Measurements from ENCODE around the gene ZNF177.

ZNF177 gene

DNA sequence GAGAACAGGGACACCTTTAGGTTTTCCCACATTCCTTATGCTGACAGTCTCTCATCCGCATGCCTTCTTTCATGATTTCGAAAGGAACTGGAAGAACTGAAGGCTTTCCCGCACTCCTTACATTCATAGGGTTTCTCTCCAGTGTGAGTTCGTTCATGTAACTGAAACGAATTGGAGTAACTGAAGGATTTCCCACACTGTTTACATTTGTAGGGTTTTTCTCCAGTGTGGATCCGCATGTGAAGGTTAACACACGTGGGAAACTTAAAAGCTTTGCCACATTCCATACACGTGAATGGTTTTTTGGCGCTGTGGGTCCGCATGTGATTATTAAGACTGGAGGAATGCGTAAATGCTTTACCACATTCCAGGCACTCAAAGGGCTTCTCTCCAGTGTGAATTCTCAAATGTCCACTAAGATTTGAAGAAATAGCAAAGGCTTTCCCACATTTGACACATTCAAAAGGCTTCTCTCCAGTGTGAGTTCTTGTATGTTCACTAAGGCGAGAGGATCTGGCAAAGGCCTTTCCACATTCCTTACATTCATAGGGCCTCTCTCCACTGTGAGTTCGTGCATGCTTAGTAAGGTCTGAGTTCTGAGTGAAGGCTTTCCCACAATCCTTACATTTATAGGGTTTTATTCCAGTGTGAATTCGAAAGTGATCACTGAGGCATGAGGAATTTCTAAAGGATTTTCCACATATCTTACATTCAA is 50.6 kb downstream of the ZNF177 start:
- TF ChIP-seq, protein P1, sequence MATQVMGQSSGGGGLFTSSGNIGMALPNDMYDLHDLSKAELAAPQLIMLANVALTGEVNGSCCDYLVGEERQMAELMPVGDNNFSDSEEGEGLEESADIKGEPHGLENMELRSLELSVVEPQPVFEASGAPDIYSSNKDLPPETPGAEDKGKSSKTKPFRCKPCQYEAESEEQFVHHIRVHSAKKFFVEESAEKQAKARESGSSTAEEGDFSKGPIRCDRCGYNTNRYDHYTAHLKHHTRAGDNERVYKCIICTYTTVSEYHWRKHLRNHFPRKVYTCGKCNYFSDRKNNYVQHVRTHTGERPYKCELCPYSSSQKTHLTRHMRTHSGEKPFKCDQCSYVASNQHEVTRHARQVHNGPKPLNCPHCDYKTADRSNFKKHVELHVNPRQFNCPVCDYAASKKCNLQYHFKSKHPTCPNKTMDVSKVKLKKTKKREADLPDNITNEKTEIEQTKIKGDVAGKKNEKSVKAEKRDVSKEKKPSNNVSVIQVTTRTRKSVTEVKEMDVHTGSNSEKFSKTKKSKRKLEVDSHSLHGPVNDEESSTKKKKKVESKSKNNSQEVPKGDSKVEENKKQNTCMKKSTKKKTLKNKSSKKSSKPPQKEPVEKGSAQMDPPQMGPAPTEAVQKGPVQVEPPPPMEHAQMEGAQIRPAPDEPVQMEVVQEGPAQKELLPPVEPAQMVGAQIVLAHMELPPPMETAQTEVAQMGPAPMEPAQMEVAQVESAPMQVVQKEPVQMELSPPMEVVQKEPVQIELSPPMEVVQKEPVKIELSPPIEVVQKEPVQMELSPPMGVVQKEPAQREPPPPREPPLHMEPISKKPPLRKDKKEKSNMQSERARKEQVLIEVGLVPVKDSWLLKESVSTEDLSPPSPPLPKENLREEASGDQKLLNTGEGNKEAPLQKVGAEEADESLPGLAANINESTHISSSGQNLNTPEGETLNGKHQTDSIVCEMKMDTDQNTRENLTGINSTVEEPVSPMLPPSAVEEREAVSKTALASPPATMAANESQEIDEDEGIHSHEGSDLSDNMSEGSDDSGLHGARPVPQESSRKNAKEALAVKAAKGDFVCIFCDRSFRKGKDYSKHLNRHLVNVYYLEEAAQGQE (IDR thresholded peaks at IDR 0.05; ENCODE audit: insufficient replicate concordance, low read depth): no peak
- no peak for TF ChIP-seq SPI1 (IDR thresholded peaks at IDR 0.05; ENCODE audit: borderline replicate concordance, low read depth)
- no peak for TF ChIP-seq POLR2AphosphoS5 (IDR thresholded peaks at IDR 0.05; ENCODE audit: low read depth)
- TF ChIP-seq, protein P2, sequence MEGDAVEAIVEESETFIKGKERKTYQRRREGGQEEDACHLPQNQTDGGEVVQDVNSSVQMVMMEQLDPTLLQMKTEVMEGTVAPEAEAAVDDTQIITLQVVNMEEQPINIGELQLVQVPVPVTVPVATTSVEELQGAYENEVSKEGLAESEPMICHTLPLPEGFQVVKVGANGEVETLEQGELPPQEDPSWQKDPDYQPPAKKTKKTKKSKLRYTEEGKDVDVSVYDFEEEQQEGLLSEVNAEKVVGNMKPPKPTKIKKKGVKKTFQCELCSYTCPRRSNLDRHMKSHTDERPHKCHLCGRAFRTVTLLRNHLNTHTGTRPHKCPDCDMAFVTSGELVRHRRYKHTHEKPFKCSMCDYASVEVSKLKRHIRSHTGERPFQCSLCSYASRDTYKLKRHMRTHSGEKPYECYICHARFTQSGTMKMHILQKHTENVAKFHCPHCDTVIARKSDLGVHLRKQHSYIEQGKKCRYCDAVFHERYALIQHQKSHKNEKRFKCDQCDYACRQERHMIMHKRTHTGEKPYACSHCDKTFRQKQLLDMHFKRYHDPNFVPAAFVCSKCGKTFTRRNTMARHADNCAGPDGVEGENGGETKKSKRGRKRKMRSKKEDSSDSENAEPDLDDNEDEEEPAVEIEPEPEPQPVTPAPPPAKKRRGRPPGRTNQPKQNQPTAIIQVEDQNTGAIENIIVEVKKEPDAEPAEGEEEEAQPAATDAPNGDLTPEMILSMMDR (IDR thresholded peaks at IDR 0.05; ENCODE audit: insufficient read depth, low read length): no peak
- no peak for TF ChIP-seq GABPA (IDR thresholded peaks at IDR 0.05; ENCODE audit: low read depth)
- no peak for DNase-seq (ENCODE audit: low read depth in 1 of 2, low spot score in 1 of 2)
- Histone ChIP-seq H3K27me3 (ENCODE audit: insufficient read depth, poor library complexity, severe bottlenecking) (no peaks in the 10 kb centered on the region), H3K4me3 (replicated peaks; ENCODE audit: insufficient read depth, low read length) (no peak overlapping the region), H3K27ac (replicated peaks) (no peak overlapping the region)

DNA sequence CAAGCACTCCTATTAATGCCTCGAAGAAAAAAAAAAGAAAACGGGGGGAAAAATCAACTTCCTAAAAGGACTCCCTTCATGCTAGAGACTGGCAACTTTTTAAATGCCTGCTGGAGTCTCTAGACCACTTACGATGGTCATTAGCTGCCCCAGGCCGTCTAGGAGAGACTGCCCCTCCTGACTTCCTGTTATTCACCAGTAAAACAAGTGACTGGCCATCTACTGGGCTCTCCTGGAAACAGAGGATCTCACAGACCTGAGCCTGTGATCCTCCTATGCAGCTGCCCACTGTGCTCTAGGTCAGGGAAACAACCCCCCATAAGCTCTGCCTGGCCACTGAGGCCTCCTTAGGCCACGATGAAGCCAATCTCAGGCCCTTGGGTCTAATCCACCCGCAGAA is 65.1 kb downstream of the ZNF177 start:
- Histone ChIP-seq H3K4me3 (replicated peaks; ENCODE audit: insufficient read depth, low read length) (no peak overlapping the region), H3K27ac (replicated peaks) (no peak overlapping the region), H3K27me3 (ENCODE audit: insufficient read depth, poor library complexity, severe bottlenecking) (no peaks in the 10 kb centered on the region)
- no peak for TF ChIP-seq GABPA (IDR thresholded peaks at IDR 0.05; ENCODE audit: low read depth)
- TF ChIP-seq, protein P2 (IDR thresholded peaks at IDR 0.05; ENCODE audit: insufficient read depth, low read length): no peak
- TF ChIP-seq, protein P1 (IDR thresholded peaks at IDR 0.05; ENCODE audit: insufficient replicate concordance, low read depth): no peak
- TF ChIP-seq SPI1 (IDR thresholded peaks at IDR 0.05; ENCODE audit: borderline replicate concordance, low read depth): no peak
- TF ChIP-seq POLR2AphosphoS5 (IDR thresholded peaks at IDR 0.05; ENCODE audit: low read depth): no peak
- no peak for DNase-seq (ENCODE audit: low read depth in 1 of 2, low spot score in 1 of 2)

DNA sequence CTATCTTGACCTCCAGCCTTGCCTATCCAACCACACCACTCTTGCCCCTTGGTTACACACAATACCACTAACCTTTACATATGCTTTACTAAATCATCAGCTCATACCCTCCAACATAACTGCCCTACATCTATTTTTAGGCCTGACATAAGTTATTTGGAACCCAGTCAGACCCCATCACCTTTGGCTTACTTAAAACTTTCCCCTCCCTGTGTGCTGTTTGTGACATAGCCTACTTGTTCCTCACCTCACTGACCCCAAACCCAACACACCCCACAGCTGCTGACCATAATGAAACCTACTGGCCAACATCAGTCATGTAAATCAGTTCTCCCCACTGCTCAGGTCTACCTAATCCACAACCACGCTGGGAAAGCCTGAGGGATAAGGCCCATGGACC is 67.6 kb downstream of the ZNF177 start:
- Histone ChIP-seq H3K27ac (replicated peaks) (no peak overlapping the region), H3K4me3 (replicated peaks; ENCODE audit: insufficient read depth, low read length) (no peak overlapping the region), H3K27me3 (ENCODE audit: insufficient read depth, poor library complexity, severe bottlenecking) (no peaks in the 10 kb centered on the region)
- TF ChIP-seq, protein P2 (IDR thresholded peaks at IDR 0.05; ENCODE audit: insufficient read depth, low read length): no peak
- TF ChIP-seq, protein P1 (IDR thresholded peaks at IDR 0.05; ENCODE audit: insufficient replicate concordance, low read depth): no peak
- TF ChIP-seq GABPA (IDR thresholded peaks at IDR 0.05; ENCODE audit: low read depth): no peak
- TF ChIP-seq SPI1 (IDR thresholded peaks at IDR 0.05; ENCODE audit: borderline replicate concordance, low read depth): no peak
- no peak for TF ChIP-seq POLR2AphosphoS5 (IDR thresholded peaks at IDR 0.05; ENCODE audit: low read depth)
- DNase-seq (ENCODE audit: low read depth in 1 of 2, low spot score in 1 of 2): no peak
